Measurements from ENCODE around the gene A3GALT2.

The A3GALT2 gene

GRCh38 chr1:33331444-33332356, 10.8 kb upstream of the A3GALT2 start:
- no peak for DNase-seq

- DNase-seq = no peak
Measured at GRCh38 chr1:33330906-33331305, 10.0 kb upstream of the A3GALT2 start.

GRCh38 chr1:33330361-33330890, 9.5 kb upstream of the A3GALT2 start:
- no peak for DNase-seq

DNA sequence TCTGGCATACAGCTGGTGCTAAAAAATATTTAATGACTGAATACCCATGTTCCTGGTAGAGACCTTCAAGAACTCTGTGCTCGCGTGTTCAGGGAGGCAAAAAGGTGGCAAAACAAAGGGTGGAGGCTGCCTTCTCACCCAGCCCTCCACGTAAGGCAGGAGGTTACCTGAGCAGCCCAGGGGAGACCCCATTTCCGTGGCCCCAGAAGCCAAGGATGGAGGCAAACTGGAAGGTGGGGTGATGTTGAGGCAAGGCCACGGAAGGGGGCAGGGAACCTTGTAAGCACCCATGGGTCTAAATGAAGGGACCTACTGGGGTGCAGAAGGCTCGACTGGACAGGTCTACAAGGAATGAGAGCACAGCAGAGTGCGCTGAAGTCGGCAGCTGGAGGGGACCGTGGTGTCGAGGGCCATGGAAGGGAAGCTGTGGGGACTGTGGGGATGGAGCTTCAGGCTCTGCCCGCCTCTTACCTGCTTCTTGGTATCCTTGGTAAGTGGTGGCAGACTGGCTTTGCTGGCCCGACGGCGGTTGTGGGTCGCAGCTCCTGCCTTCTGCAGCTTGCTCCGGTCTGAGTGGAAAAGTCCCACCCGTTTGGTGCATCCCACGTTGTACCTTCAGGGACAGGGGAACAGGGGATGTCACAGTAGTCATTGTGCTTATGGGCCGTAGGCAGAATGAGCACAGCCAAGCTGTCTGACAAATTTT, 8.9 kb upstream of the A3GALT2 start:
- DNase-seq = no peak

DNA sequence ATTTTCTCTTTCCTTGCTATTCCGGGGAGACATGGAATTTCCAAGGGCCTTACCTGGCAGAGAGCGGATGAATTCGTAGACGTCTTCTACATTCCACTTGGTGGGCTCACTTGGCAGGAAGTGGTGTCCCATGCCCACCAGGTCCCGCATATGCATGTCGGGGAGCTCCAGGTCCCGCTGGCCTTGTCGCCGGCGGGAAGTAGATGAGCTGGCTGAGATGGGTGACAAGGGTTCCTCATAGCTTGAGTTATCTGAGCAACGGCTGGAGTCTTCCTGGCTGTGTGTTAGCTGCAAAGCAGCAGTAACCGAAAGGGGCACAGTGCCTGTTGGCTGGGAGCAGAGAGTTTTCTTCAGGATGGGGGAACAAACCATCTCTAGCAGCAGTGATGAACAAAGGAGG, 7.9 kb upstream of the A3GALT2 start:
- no peak for DNase-seq

DNA sequence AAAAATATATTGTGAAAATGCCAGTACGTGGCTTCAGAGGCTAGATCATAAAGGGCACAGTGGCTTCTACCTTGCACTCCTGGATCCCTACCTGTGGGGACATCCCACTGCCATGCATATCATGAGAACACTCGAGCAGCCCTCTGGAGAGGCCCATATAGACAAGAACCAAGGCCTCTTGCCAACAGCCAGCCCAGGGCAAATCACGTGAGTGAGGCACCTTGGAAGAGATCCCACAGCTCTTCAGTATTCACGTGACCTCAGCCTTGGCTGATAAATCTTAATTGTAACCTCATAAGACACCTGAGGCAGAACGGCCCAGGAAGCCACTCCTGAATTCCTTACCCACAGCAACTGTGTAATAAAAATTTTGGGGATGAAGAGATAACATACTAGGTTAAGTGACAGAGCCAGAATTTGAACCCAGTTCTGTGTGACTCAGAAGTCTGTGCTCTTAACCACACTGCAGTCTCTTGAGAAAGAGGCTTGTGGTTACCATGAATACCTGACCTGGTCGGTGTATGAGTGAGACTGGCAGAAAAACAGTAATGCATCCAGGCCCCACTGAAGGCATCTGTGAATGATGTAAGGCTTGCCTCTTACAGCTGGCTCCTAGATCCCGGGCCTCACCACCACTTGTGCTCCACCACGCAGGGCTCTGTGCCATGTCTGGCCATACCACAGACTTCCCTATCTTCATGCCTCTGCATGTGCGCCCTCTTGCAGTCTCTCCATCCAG, 6.9 kb upstream of the A3GALT2 start:
- no peak for DNase-seq

DNA sequence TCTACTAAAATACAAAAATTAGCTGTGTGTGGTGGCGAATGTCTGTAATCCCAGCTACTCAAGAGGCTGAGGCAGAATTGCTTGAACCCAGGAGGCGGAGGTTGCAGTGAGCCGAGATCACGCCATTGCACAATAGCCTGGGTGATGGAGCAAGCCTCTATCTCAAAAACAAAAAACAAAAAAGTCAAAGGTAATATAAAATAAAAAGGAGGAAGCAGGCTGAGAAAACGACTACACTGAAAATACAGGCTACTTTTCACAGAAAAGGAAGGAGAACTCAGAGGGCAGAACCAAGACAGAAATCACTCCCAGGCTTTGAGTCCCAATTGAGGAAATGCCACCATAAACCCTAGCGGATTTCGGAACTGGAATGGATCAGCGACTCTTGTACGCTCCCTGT, 5.9 kb upstream of the A3GALT2 start:
- no peak for DNase-seq

DNA sequence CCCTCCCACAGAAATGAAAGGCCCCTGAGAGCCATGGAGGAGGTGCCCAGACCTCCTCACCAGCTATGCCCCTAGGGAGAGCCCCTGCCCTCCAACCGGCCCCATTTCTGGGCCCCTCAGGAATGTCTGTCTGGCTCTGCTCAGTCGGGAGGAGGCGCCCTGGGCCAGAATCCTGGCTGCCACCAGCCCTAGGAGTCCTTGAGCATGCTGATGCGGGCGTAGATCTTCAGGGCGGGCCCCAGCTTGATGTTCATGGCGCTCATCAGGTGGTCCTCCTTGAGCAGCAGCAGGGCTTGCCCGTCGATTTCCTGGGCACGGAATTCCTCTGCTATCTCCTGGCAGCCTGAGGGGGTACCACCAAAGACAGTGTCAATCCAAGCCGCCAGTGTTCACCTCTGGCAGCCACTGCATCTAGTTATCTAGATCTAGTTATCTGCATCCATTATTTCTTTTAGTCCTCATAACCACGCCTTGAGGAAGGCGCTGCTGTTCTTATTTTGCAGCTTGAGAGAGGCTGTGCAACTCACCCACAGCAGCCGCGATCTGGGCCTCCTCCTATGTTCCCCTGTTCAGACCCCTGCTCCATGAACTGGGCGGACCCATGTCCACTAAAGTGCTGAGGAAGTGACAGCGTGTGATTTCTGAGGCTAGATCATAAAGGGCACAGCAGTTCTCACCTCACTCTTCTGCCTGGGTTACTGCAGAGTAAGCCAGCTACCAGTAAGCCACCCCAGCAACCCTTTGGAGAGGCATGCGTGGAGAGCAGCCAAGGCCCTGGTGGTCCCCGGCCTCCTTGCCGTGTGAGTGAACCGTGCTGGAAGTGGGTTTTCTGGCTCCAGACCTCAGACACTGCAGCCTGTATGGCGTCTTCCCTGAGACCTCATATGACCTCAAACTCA, 4.0 kb upstream of the A3GALT2 start:
- DNase-seq = no peak

DNA sequence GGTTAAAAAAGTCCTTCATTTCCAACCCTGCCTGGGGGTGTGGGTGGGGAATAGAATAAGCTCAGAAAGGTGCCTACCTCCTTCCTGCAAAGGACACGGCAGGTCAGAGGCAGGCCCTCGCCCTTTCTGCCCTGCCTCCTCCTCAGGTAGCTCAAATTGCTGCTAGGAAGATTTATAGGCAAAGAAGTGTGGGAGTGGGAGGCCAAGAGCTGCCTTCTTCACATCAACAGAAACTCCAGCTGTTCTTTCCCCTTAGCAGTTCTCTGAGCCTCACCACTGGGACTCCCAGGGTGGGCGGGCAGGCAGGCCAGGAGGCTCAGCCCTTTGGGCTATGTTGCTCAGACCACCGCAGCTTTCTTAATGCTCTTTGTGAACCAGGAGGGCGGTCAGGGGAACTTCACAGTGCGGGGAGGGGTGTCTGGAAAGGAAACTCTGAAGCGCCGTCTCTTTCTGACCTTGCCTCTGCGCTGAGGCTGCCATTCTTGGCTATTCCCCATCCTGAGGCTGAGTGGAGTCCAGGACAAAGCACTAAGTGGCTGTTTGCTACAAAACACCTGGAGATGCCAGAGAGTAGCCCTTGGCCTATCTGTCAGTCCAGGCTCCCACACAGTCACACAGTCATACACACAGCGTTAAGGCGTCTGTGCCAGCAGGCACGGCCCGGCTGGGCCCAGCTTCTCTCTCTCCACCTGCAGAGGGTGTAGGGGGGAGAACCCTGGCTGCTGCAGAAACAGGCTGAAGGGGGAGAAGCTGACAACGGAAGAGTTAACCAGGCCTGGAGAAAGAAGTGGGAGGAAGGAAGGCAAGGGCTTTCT, 3.0 kb upstream of the A3GALT2 start:
- no peak for DNase-seq

DNA sequence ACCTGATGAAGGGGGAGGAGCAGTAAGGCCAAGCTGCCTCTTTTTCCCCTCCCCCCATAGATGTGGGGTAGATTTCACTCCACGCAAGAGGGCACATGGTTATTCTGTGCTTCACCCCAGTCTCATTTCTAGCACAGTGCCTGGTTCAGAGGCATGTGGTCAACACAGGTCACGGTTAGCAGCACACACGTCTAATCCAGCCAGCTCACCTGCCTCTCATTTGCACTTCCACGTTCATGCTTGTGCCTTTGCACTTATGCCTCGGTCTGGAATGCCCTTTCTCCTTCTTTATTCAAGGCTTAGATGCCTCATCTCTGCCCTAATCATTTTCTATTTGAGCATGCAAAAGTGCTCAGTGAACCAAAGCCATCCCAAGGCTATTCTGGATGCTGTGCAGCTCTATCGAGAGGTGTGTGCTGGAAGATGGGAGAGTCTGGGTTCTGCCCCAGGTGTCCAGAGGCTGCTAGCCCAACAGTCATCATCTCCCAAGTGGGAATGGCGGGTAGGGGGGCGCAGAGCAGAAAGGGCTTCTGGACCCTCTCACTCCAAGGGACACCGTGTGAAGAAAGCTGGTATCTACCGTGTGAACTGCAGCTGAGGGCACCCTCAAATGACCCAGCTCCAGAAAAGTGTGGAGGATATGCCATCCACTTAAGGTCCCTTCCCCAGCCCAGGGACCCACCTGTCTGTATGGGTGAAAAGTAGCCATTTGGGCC, 2.1 kb upstream of the A3GALT2 start:
- no peak for DNase-seq

GRCh38 chr1:33322109-33322508, 1.2 kb upstream of the A3GALT2 start:
- no peak for DNase-seq

- no peak for DNase-seq
Measured at GRCh38 chr1:33321178-33321577, 280 bp upstream of the A3GALT2 start.

- no peak for DNase-seq
Measured at GRCh38 chr1:33319949-33320618, 814 bp downstream of the A3GALT2 start.

- no peak for DNase-seq
Measured at GRCh38 chr1:33319186-33319948, 1.5 kb downstream of the A3GALT2 start.

DNA sequence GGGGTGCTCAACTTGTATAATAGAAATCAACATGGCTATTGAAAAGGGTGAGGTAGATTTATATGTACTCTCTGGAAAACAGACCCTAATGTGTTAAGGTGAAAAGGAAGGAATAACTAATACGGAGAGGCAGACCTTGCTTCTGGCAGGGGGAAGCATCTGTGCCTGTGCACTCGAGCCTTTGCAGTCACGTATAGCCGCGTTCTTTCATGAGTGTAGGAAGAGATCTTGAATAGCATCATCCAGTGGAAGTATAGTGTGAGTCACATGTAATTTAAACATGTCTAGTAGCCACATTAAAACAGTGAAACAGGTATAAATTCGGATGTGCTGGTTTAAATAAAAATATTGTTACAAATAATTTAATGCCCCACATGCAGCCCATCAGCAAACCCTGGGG, 3.0 kb downstream of the A3GALT2 start:
- no peak for DNase-seq

DNA sequence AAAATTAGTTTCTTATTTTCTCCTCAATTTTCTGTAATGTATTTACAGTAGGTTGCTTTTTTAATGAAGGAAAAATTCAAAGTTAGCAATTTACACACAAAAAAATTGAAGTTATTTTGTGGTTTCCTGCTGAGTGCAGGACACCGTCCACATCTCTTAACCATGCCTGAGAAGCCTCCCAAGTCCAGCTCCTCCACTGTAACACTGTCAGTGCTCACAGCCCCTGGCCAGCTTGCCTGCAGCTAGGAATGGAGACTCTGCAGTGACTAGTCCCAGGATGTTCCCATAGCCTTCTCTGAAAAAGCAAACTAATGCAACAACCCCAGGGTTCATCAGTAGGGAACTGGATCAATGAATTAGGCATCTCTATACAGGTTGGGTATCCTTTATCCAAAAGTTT, 3.5 kb downstream of the A3GALT2 start:
- no peak for DNase-seq

- DNase-seq = no peak
Measured at GRCh38 chr1:33316601-33317000, 4.3 kb downstream of the A3GALT2 start.

DNA sequence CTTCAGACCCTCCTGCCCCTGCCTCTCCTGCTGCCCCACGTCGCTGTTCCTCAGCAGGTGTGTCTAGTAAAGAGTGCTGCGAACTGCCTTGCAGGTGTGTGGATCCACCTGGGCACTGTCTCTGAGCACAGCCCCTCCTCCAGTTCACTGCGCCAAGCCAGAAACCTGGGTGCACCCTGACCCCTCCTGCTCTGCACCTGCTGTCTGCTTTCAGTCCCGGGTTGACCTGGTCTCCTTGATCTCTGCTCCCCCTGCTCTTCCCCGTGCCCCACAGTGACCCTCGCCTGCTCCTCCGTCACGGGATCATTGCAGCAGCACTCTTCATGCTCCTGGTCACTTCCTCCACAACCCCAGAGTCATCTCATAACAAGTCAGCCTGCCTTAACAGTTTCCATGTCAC, 6.5 kb downstream of the A3GALT2 start:
- no peak for DNase-seq

GRCh38 chr1:33312413-33312749, 8.5 kb downstream of the A3GALT2 start:
- no peak for DNase-seq
